GM15510 (cell line): ENCODE results near the gene HAAO.

Experiments
- POLR2A ChIP-seq: IDR thresholded peaks from 3 replicates; pipeline ENCODE4 v1.6.1; 2011; ENCODE audit warnings: borderline replicate concordance; ENCODE audit not compliant: insufficient read length; ENCODE audit errors: extremely low read depth

The HAAO gene

GRCh38 chr2:42823744-42824453, 31.5 kb upstream of the HAAO start:
- TF ChIP-seq POLR2A = no peak

- no peak for TF ChIP-seq POLR2A
These were observed 26.8 kb upstream of the HAAO start for GRCh38 chr2:42819160-42819559.

GRCh38 chr2:42815726-42816125, 23.3 kb upstream of the HAAO start:
- TF ChIP-seq POLR2A = no peak

- TF ChIP-seq POLR2A = no peak
These were observed 21.4 kb upstream of the HAAO start for GRCh38 chr2:42813763-42814162.

- no peak for TF ChIP-seq POLR2A
These were observed 20.6 kb upstream of the HAAO start for GRCh38 chr2:42812899-42813479.

GRCh38 chr2:42810971-42811811, 18.8 kb upstream of the HAAO start:
- TF ChIP-seq POLR2A = no peak

- TF ChIP-seq POLR2A = peak; percentile 74
These were observed 18.0 kb upstream of the HAAO start for GRCh38 chr2:42810121-42810970.

- no peak for TF ChIP-seq POLR2A
These were observed 17.4 kb upstream of the HAAO start for GRCh38 chr2:42809819-42810120.

- no peak for TF ChIP-seq POLR2A
These were observed 16.9 kb upstream of the HAAO start for GRCh38 chr2:42809131-42809818.

- no peak for TF ChIP-seq POLR2A
These were observed 15.9 kb upstream of the HAAO start for GRCh38 chr2:42808301-42808700.

GRCh38 chr2:42806786-42807185, 14.4 kb upstream of the HAAO start:
- TF ChIP-seq POLR2A = no peak

GRCh38 chr2:42804891-42805290, 12.5 kb upstream of the HAAO start:
- no peak for TF ChIP-seq POLR2A

- TF ChIP-seq POLR2A = no peak
These were observed 12.0 kb upstream of the HAAO start for GRCh38 chr2:42804338-42804737.

GRCh38 chr2:42802150-42802549, 9.8 kb upstream of the HAAO start:
- TF ChIP-seq POLR2A = no peak
